ENCODE data around the gene RNF130. TPM values are rescaled to one million over a fixed set of nuclear protein-coding genes. Genes with fewer than 3 reads are reported as not detected.

The RNF130 gene
- total RNA-seq, 2 donors from 2014 or later = 83.8 to 116 TPM

DNA sequence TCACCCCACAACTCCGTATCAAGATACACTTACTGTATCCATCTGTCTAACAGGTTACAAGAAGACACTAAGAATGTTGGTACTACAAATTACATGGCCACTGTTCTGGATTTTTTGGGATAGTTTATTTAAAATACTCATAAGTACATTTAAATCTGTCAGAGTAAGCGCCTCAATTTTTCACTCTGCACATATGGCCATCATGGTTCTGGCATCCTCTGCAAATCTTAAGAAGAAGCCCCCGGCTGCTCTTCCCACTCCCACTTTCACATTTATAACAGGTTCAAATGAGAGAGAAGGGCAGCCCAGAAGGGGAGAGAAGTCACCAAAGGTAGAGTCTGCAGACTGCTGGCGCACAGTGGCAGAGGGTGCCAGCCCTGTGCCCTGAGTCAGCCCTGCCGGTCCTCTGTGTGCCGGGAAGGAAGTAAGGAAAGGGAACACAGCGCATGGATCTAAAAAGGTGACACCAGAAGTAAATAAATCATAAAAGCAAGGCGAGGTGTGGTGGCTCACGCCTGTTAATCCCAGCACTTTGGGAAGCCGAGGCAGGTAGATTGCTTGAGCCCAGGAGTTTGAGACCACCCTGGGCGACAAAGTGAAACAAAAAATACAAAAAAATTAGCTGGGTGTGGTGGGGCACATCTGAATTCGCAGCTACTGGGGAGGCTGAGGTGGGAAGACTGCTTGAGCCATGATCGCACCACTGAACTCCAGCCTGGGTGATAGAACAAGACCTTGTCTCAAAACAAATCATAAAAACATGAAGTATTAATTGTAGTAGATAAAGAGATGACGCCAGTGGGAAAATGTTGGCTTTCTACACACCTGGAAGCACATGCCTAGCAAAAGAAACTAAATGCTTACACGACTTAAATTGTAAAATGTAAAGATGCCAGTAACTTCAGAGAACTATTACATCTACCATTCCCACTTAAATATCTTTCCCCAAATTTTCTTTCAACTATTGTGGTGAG lies 30.0 kb downstream of the RNF130 start:
- Histone ChIP-seq H3K4me3 (no peak overlapping the region), H3K36me3 (no peaks in the 10 kb centered on the region), H3K9me3 (no peaks in the 10 kb centered on the region), H3K27ac (no peak overlapping the region), H3K4me1 (replicated peaks) (no peaks in the 10 kb centered on the region), H3K27me3 (replicated peaks; ENCODE audit: insufficient read depth) (no peaks in the 10 kb centered on the region)
- DNase-seq (ENCODE audit: low spot score) = no peak
- TF ChIP-seq POLR2A (IDR thresholded peaks at IDR 0.05) (no peak), CTCF (IDR thresholded peaks at IDR 0.05) (no peak), POLR2AphosphoS5 (IDR thresholded peaks at IDR 0.05) (no peak)
- 88% methylated on average over 15 of the region's 15 CpGs for WGBS
- intact Hi-C loops (cut with DNase I) = no loop called here

DNA sequence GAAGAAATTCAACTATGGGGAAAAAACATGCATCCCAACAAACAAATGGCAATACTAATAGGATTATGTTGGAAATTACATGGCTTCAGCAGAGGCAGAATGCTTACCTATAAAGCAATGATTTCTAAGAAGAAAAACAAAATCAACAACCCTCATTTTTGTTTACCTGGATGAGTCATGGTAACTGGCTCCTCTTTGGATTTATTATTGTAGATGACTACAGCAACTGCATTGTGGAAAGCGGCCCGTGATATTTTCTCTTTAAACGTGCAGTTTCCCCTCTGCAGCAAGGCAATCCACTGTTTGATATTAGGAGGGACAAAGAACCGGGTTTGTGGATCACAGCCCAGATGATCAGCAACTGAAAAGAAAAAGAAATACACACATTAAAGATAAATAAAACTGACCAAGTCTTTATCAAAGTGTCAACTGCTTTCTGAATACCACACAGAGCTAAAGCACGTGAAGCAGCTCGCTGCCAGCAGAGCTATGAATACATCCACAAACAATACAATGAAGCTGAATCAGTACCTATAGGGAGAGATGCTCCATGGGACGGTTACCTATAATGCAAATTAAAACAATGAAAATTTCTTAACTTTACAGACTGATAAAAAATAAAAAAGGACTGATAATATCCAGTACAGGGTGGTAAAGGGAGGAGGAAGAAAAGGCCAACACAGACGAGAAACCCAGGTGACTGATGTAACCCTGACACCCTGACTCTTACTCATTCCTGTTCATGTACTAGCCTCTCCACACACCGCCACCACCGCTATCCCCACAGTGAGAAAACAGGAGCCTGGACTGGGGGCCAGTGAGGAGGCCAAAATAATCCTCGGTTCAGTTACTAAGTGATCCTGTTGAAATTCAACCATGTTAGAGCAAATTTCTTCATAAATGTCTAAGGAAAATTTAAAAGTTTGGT lies 31.0 kb downstream of the RNF130 start:
- intact Hi-C loops (cut with DNase I) = no loop called here
- Histone ChIP-seq H3K27me3 (replicated peaks; ENCODE audit: insufficient read depth) (no peaks in the 10 kb centered on the region), H3K9me3 (no peaks in the 10 kb centered on the region), H3K27ac (no peak overlapping the region), H3K36me3 (no peaks in the 10 kb centered on the region), H3K4me3 (no peak overlapping the region), H3K4me1 (replicated peaks) (no peaks in the 10 kb centered on the region)
- 80% methylated on average over 11 of the region's 11 CpGs for WGBS
- DNase-seq (ENCODE audit: low spot score) = no peak
- TF ChIP-seq CTCF (IDR thresholded peaks at IDR 0.05) (no peak), POLR2A (IDR thresholded peaks at IDR 0.05) (no peak), POLR2AphosphoS5 (IDR thresholded peaks at IDR 0.05) (no peak)

DNA sequence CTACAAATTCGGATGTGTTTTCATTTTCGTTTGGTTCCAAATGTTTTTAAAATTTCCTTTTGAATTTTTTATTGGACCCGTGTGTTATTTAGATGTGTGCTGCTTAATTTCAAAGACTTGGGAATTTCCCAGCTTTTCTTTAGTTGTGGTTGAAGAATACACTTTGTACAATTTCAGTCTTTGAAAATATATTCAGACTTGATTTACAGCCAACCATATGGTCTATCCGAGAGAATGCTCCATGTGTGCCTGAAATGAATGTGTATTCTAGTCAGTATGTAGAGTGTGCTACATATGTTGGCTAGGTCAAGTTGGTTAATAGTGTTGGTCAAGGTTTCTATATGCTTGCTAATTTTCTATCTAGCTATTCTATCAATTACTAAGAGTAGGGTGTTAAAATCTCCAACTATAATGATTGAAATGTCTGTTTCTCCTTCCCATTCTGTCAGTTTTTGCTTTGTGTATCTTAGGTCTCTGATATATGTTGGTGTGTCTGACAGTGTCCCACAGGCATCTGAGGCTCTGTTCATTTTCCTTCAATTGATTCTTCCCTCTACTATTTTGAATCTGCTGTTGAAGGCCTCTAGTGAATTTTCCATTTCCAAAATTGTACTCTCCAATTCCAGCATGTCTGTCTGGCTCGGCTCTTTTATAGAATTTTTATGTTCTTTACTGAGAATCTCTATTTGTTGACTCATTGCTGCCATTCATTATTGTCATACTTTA lies 36.2 kb downstream of the RNF130 start:
- 83% methylated on average over 5 of the region's 5 CpGs for WGBS
- intact Hi-C loops (cut with DNase I) = no loop called here
- DNase-seq (ENCODE audit: low spot score) = no peak
- Histone ChIP-seq H3K27ac (no peak overlapping the region), H3K4me3 (no peak overlapping the region), H3K36me3 (no peaks in the 10 kb centered on the region), H3K9me3 (no peaks in the 10 kb centered on the region), H3K4me1 (replicated peaks) (no peaks in the 10 kb centered on the region), H3K27me3 (replicated peaks; ENCODE audit: insufficient read depth) (no peaks in the 10 kb centered on the region)
- TF ChIP-seq POLR2AphosphoS5 (IDR thresholded peaks at IDR 0.05) (no peak), CTCF (IDR thresholded peaks at IDR 0.05) (no peak), POLR2A (IDR thresholded peaks at IDR 0.05) (no peak)

GRCh38 chr5:180034564-180034963 lies 37.0 kb downstream of the RNF130 start:
- intact Hi-C loops (cut with DNase I) = no loop called here
- Histone ChIP-seq H3K4me3 (no peak overlapping the region), H3K36me3 (no peaks in the 10 kb centered on the region), H3K27me3 (replicated peaks; ENCODE audit: insufficient read depth) (no peaks in the 10 kb centered on the region), H3K4me1 (replicated peaks) (no peaks in the 10 kb centered on the region), H3K27ac (no peak overlapping the region), H3K9me3 (no peaks in the 10 kb centered on the region)
- WGBS = 91% methylated on average over 2 of the region's 2 CpGs
- TF ChIP-seq POLR2AphosphoS5 (IDR thresholded peaks at IDR 0.05) (no peak), CTCF (IDR thresholded peaks at IDR 0.05) (no peak)
- DNase-seq (ENCODE audit: low spot score) = no peak

All from prostate gland (tissue), 2 donors.